ENCODE measurements around the gene LY6G5C.

LY6G5C gene

GRCh38 chr6:31717499-31718222 is 36.8 kb upstream of the LY6G5C start:
- no peak overlapping the region for H3K4me3 ChIP-seq (ENCODE audit: low read depth, low read length)
- DNase-seq (ENCODE audit: low read depth) = no peak
- TF ChIP-seq MYC (IDR thresholded peaks at IDR 0.05; ENCODE audit: low read depth, low read length) = no peak
- no peak for TF ChIP-seq CTCF (IDR thresholded peaks at IDR 0.05; ENCODE audit: low read depth, low read length)
- TF ChIP-seq POLR2A (IDR thresholded peaks at IDR 0.05; ENCODE audit: extremely low read depth, insufficient read length) = no peak
- no peak for TF ChIP-seq MAX (IDR thresholded peaks at IDR 0.05; ENCODE audit: low read depth, low read length)

GRCh38 chr6:31715022-31715958 is 34.4 kb upstream of the LY6G5C start, which contains the start of gene LY6G6D:
TSS of gene LY6G6D (plus strand) at chr6:31715348. CDS start at chr6:31715356, 8 bp downstream.
- H3K4me3 ChIP-seq (ENCODE audit: low read depth, low read length) = no peak within 1 kb of the TSS
- DNase-seq (ENCODE audit: low read depth) = no peak
- TF ChIP-seq MYC (IDR thresholded peaks at IDR 0.05; ENCODE audit: low read depth, low read length) (no peak), MAX (IDR thresholded peaks at IDR 0.05; ENCODE audit: low read depth, low read length) (no peak), POLR2A (IDR thresholded peaks at IDR 0.05; ENCODE audit: extremely low read depth, insufficient read length) (no peak), CTCF (IDR thresholded peaks at IDR 0.05; ENCODE audit: low read depth, low read length) (no peak)

GRCh38 chr6:31713991-31714684 is 33.3 kb upstream of the LY6G5C start:
- TF ChIP-seq MYC (IDR thresholded peaks at IDR 0.05; ENCODE audit: low read depth, low read length) (no peak), MAX (IDR thresholded peaks at IDR 0.05; ENCODE audit: low read depth, low read length) (no peak), POLR2A (IDR thresholded peaks at IDR 0.05; ENCODE audit: extremely low read depth, insufficient read length) (no peak), CTCF (IDR thresholded peaks at IDR 0.05; ENCODE audit: low read depth, low read length) (no peak)
- no peak for DNase-seq (ENCODE audit: low read depth)
- H3K4me3 ChIP-seq (ENCODE audit: low read depth, low read length) = no peak overlapping the region

GRCh38 chr6:31713465-31713864 is 32.6 kb upstream of the LY6G5C start:
- H3K4me3 ChIP-seq (ENCODE audit: low read depth, low read length) = no peak overlapping the region
- no peak for DNase-seq (ENCODE audit: low read depth)
- TF ChIP-seq POLR2A (IDR thresholded peaks at IDR 0.05; ENCODE audit: extremely low read depth, insufficient read length) = no peak
- TF ChIP-seq MAX (IDR thresholded peaks at IDR 0.05; ENCODE audit: low read depth, low read length) = no peak
- no peak for TF ChIP-seq MYC (IDR thresholded peaks at IDR 0.05; ENCODE audit: low read depth, low read length)
- no peak for TF ChIP-seq CTCF (IDR thresholded peaks at IDR 0.05; ENCODE audit: low read depth, low read length)

GRCh38 chr6:31712296-31712695 is 31.4 kb upstream of the LY6G5C start:
- TF ChIP-seq POLR2A (IDR thresholded peaks at IDR 0.05; ENCODE audit: extremely low read depth, insufficient read length) (no peak), MYC (IDR thresholded peaks at IDR 0.05; ENCODE audit: low read depth, low read length) (no peak), CTCF (IDR thresholded peaks at IDR 0.05; ENCODE audit: low read depth, low read length) (no peak), MAX (IDR thresholded peaks at IDR 0.05; ENCODE audit: low read depth, low read length) (no peak)
- DNase-seq (ENCODE audit: low read depth) = no peak
- H3K4me3 ChIP-seq (ENCODE audit: low read depth, low read length) = no peak overlapping the region

All from NB4 (cell line).